Ecto neural progenitor cell (in vitro differentiated cells): ENCODE results near the gene TMEM273.

Experiments used
- DNase-seq: peaks from one replicate; pipeline ENCODE4 v3.0.0-alpha.2; 2018; ENCODE audit warnings: low spot score

Gene TMEM273

GRCh38 chr10:49115015-49115795, 73.0 kb downstream of the TMEM273 start, which contains the start of gene VSTM4:
Gene VSTM4, minus strand, starts transcription at chr10:49115522. Its CDS starts 37 bp downstream, at chr10:49115485.
- DNase-seq, result peak; percentile 76

- DNase-seq, result no peak
Measured at GRCh38 chr10:49114718-49115014, 73.5 kb downstream of the TMEM273 start.

GRCh38 chr10:49113741-49114141, 74.5 kb downstream of the TMEM273 start:
- DNase-seq, result peak; percentile 32

- DNase-seq, result peak; percentile 7
Measured at GRCh38 chr10:49112851-49113250, 75.3 kb downstream of the TMEM273 start.

GRCh38 chr10:49112098-49112497, 76.1 kb downstream of the TMEM273 start:
- peak; percentile 15 for DNase-seq

- peak; percentile 26 for DNase-seq
Measured at GRCh38 chr10:49111320-49111698, 76.9 kb downstream of the TMEM273 start.

- DNase-seq, result no peak
Measured at GRCh38 chr10:49110684-49111319, 77.4 kb downstream of the TMEM273 start.

GRCh38 chr10:49109669-49110340, 78.4 kb downstream of the TMEM273 start:
- no peak for DNase-seq

- no peak for DNase-seq
Measured at GRCh38 chr10:49108656-49109055, 79.5 kb downstream of the TMEM273 start.

- peak; percentile 34 for DNase-seq
Measured at GRCh38 chr10:49107887-49108267, 80.3 kb downstream of the TMEM273 start.

- peak; percentile 26 for DNase-seq
Measured at GRCh38 chr10:49107111-49107886, 80.9 kb downstream of the TMEM273 start.

GRCh38 chr10:49106451-49106850, 81.7 kb downstream of the TMEM273 start:
- peak; percentile 26 for DNase-seq

- DNase-seq, result no peak
Measured at GRCh38 chr10:49105076-49105475, 83.1 kb downstream of the TMEM273 start.
